ENCODE data around the gene WDR64. TPM values are rescaled to one million over a fixed set of nuclear protein-coding genes. Genes with fewer than 3 reads are reported as not detected.
A peak's percentile ranks its signal among the peaks of the same experiment; 100 is the strongest.

WDR64 gene
- total RNA-seq, 1 donor from 2014 or later: not detected

GRCh38 chr1:241608379-241609033, 43.6 kb upstream of the WDR64 start:
- intact Hi-C loops (cut with micrococcal nuclease): loop anchor here (10.0 kb wide), 1 partner anchor 206 kb away; no protein-coding TSS in a partner anchor

DNA sequence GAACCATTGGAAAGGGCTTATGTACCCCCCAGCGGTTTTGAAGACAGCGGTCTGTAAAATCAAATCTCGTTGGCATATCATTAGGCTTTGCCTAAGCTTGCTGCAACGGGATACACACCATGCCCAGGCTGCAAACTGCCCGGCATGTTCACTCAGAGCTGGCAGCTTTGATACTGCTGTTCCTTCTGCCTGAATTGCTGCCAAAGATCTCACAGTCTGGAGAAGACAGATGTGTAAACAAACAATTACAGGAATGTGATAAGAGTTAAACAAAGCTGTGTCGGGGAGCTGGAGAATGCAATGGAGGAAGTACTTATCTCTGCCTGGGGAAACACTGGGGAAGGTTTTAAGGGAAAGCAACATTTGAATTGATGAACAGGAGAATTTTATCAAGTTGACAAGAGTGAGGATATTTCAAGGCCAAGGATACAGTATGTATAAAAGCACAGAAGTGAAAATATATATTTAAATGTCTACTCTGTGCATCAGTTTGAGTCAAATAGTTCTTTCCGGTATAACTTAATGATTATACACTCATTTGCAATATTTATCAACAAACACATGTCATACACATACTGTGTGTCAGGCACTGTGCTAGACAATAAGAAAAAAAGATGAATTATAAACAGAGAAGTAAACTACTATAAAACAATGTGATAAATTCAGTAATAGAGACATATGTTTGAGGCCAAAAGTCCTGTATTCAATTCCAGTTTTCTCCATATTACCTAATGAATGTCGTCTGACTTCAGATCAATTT, 41.8 kb upstream of the WDR64 start:
- intact Hi-C loops (cut with micrococcal nuclease): no loop called here
- Histone ChIP-seq H3K36me3 (no peaks in the 10 kb centered on the region), H3K4me3 (no peak overlapping the region), H3K4me1 (peaks cover 4% of the 10 kb centered on the region), H3K9me3 (replicated peaks) (no peaks in the 10 kb centered on the region), H3K27ac (replicated peaks) (no peak overlapping the region), H3K27me3 (ENCODE audit: low read depth) (no peaks in the 10 kb centered on the region)
- TF ChIP-seq CTCF (IDR thresholded peaks at IDR 0.05; ENCODE audit: borderline replicate concordance): no peak
- no peak for DNase-seq

More at GRCh38 chr1:241608379-241609033, 43.6 kb upstream of the WDR64 start:
- Histone ChIP-seq H3K27me3 (ENCODE audit: low read depth) (no peaks in the 10 kb centered on the region), H3K36me3 (no peaks in the 10 kb centered on the region), H3K27ac (replicated peaks) (no peak overlapping the region), H3K4me3 (no peak overlapping the region), H3K9me3 (replicated peaks) (no peaks in the 10 kb centered on the region), H3K4me1 (peaks cover 4% of the 10 kb centered on the region)
- TF ChIP-seq CTCF (IDR thresholded peaks at IDR 0.05; ENCODE audit: borderline replicate concordance): no peak
- no peak for DNase-seq

GRCh38 chr1:241611063-241611462, 41.0 kb upstream of the WDR64 start:
- H3K9me3 ChIP-seq (replicated peaks): no peaks in the 10 kb centered on the region

GRCh38 chr1:241611736-241612135, 40.3 kb upstream of the WDR64 start:
- Histone ChIP-seq H3K27me3 (ENCODE audit: low read depth) (no peaks in the 10 kb centered on the region), H3K4me1 (peaks cover 4% of the 10 kb centered on the region), H3K36me3 (no peaks in the 10 kb centered on the region), H3K27ac (replicated peaks) (no peak overlapping the region), H3K9me3 (replicated peaks) (no peaks in the 10 kb centered on the region), H3K4me3 (no peak overlapping the region)
- DNase-seq: no peak
- TF ChIP-seq CTCF (IDR thresholded peaks at IDR 0.05; ENCODE audit: borderline replicate concordance): no peak
- intact Hi-C loops (cut with micrococcal nuclease): no loop called here

More at GRCh38 chr1:241611063-241611462, 41.0 kb upstream of the WDR64 start:
- peaks cover 4% of the 10 kb centered on the region for H3K4me1 ChIP-seq
- H3K27me3 ChIP-seq (ENCODE audit: low read depth): no peaks in the 10 kb centered on the region
- H3K27ac ChIP-seq (replicated peaks): no peak overlapping the region
- intact Hi-C loops (cut with micrococcal nuclease): no loop called here
- no peaks in the 10 kb centered on the region for H3K36me3 ChIP-seq
- peak; percentile 75 for TF ChIP-seq CTCF (IDR thresholded peaks at IDR 0.05; ENCODE audit: borderline replicate concordance)
- no peak overlapping the region for H3K4me3 ChIP-seq
- no peak for DNase-seq

- no peak overlapping the region for H3K27ac ChIP-seq (replicated peaks)
- no peak for TF ChIP-seq CTCF (IDR thresholded peaks at IDR 0.05; ENCODE audit: borderline replicate concordance)
Measured at GRCh38 chr1:241612533-241613477, 39.3 kb upstream of the WDR64 start.

More at GRCh38 chr1:241612533-241613477, 39.3 kb upstream of the WDR64 start:
- Histone ChIP-seq H3K4me1 (peaks cover 4% of the 10 kb centered on the region), H3K9me3 (replicated peaks) (no peaks in the 10 kb centered on the region), H3K4me3 (no peak overlapping the region), H3K36me3 (no peaks in the 10 kb centered on the region), H3K27me3 (ENCODE audit: low read depth) (no peaks in the 10 kb centered on the region)
- no peak for DNase-seq
- intact Hi-C loops (cut with micrococcal nuclease): no loop called here
